ENCODE results near the gene TESMIN. TPM values are rescaled to one million over a fixed set of nuclear protein-coding genes. Genes with fewer than 3 reads are reported as not detected.

TESMIN gene
- total RNA-seq, 1 donor from 2014 or later = 8.1 TPM

GRCh38 chr11:68792400-68792966, 41.2 kb upstream of the TESMIN start:
- no peaks in the 10 kb centered on the region for H3K79me2 ChIP-seq (ENCODE audit: low read depth)
- H3K4me1 ChIP-seq = no peaks in the 10 kb centered on the region
- H3F3A ChIP-seq (ENCODE audit: low read depth) = no peaks in the 10 kb centered on the region
- Mint-ChIP-seq H3K4me3 (no peak overlapping the region), H3K27me3 (ENCODE audit: insufficient read depth, low read depth) (peaks cover 5% of the 10 kb centered on the region), H3K9me3 (no peaks in the 10 kb centered on the region), H3K4me1 (no peaks in the 10 kb centered on the region), H3K27ac (no peak overlapping the region), H3K36me3 (no peaks in the 10 kb centered on the region)
- H3K4me3 ChIP-seq = no peak overlapping the region
- no peaks in the 10 kb centered on the region for H3K9me3 ChIP-seq (ENCODE audit: low read depth)
- H2AFZ ChIP-seq (replicated peaks) = no peak overlapping the region
- H4K20me1 ChIP-seq (ENCODE audit: low read depth) = no peaks in the 10 kb centered on the region
- no peak overlapping the region for H3K27ac ChIP-seq
- TF ChIP-seq EZH2 (IDR thresholded peaks at IDR 0.05) (no peak), EZH2phosphoT487 (IDR thresholded peaks at IDR 0.05) (no peak)
- TF ChIP-seq, protein P1, sequence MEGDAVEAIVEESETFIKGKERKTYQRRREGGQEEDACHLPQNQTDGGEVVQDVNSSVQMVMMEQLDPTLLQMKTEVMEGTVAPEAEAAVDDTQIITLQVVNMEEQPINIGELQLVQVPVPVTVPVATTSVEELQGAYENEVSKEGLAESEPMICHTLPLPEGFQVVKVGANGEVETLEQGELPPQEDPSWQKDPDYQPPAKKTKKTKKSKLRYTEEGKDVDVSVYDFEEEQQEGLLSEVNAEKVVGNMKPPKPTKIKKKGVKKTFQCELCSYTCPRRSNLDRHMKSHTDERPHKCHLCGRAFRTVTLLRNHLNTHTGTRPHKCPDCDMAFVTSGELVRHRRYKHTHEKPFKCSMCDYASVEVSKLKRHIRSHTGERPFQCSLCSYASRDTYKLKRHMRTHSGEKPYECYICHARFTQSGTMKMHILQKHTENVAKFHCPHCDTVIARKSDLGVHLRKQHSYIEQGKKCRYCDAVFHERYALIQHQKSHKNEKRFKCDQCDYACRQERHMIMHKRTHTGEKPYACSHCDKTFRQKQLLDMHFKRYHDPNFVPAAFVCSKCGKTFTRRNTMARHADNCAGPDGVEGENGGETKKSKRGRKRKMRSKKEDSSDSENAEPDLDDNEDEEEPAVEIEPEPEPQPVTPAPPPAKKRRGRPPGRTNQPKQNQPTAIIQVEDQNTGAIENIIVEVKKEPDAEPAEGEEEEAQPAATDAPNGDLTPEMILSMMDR (IDR thresholded peaks at IDR 0.05) = no peak
- H3K36me3 ChIP-seq = no peaks in the 10 kb centered on the region
- H3K9ac ChIP-seq = no peak overlapping the region
- H3K4me2 ChIP-seq = no peak overlapping the region
- DNase-seq (ENCODE audit: low spot score) = no peak
- no peaks in the 10 kb centered on the region for H3K27me3 ChIP-seq

GRCh38 chr11:68784653-68785052, 33.3 kb upstream of the TESMIN start:
- H3K79me2 ChIP-seq (ENCODE audit: low read depth) = no peaks in the 10 kb centered on the region
- no peaks in the 10 kb centered on the region for H3K9me3 ChIP-seq (ENCODE audit: low read depth)
- TF ChIP-seq EZH2 (IDR thresholded peaks at IDR 0.05) (no peak), EZH2phosphoT487 (IDR thresholded peaks at IDR 0.05) (no peak)
- TF ChIP-seq, protein P1 (IDR thresholded peaks at IDR 0.05) = no peak
- no peaks in the 10 kb centered on the region for H3K4me1 Mint-ChIP-seq
- H3K36me3 Mint-ChIP-seq = no peaks in the 10 kb centered on the region
- DNase-seq (ENCODE audit: low spot score) = no peak
- H3K9ac ChIP-seq = no peak overlapping the region
- no peaks in the 10 kb centered on the region for H3K36me3 ChIP-seq
- no peak overlapping the region for H3K27ac ChIP-seq
- no peak overlapping the region for H3K4me2 ChIP-seq
- H2AFZ ChIP-seq (replicated peaks) = no peak overlapping the region
- H3K9me3 Mint-ChIP-seq = no peaks in the 10 kb centered on the region
- H3K4me3 Mint-ChIP-seq = no peak overlapping the region
- H3K27ac Mint-ChIP-seq = no peak overlapping the region
- no peak overlapping the region for H3K4me3 ChIP-seq
- H3K27me3 Mint-ChIP-seq (ENCODE audit: insufficient read depth, low read depth) = peaks cover 9% of the 10 kb centered on the region
- no peaks in the 10 kb centered on the region for H3K27me3 ChIP-seq
- H3F3A ChIP-seq (ENCODE audit: low read depth) = no peaks in the 10 kb centered on the region
- H4K20me1 ChIP-seq (ENCODE audit: low read depth) = no peaks in the 10 kb centered on the region
- no peaks in the 10 kb centered on the region for H3K4me1 ChIP-seq

DNA sequence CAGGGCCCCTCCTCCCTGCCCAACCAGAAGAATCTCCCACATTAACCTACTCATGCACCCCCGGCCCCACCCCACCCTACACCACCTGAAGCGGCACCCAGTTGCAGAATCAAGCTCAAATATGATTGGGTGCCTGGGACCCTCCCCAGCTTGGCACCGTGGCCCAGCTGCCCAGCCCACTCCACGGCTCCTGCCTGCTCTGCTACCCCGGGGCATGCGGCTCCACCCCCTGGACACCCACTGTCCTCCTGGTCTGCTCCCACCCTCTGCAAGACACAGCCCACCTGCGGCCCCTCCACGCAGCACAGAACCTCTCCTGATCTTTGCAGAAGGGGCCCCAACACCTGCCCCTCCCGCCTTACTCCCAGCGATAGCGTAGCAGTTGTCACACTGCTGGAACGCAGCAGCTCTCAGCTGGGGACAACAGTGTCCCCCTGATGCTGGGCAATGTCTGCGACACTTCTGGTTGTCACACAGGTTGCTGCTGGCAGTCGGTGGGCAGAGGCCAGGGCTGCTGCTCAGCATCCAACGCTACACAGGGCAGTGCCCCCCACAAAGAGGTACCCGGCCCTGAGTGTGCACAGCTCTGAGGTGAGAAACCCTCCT, 32.0 kb upstream of the TESMIN start:
- H3K4me3 Mint-ChIP-seq = no peak overlapping the region
- H3K27me3 ChIP-seq = no peaks in the 10 kb centered on the region
- H3K4me1 ChIP-seq = no peaks in the 10 kb centered on the region
- no peaks in the 10 kb centered on the region for H3K36me3 ChIP-seq
- H3K36me3 Mint-ChIP-seq = no peaks in the 10 kb centered on the region
- no peaks in the 10 kb centered on the region for H4K20me1 ChIP-seq (ENCODE audit: low read depth)
- DNase-seq (ENCODE audit: low spot score) = no peak
- no peak overlapping the region for H3K4me2 ChIP-seq
- H3K4me1 Mint-ChIP-seq = peaks cover 2% of the 10 kb centered on the region
- H3K9me3 ChIP-seq (ENCODE audit: low read depth) = no peaks in the 10 kb centered on the region
- no peaks in the 10 kb centered on the region for H3K9me3 Mint-ChIP-seq
- no peak overlapping the region for H3K9ac ChIP-seq
- no peak overlapping the region for H2AFZ ChIP-seq (replicated peaks)
- peaks cover 9% of the 10 kb centered on the region for H3K27me3 Mint-ChIP-seq (ENCODE audit: insufficient read depth, low read depth)
- no peak for TF ChIP-seq EZH2 (IDR thresholded peaks at IDR 0.05)
- TF ChIP-seq EZH2phosphoT487 (IDR thresholded peaks at IDR 0.05) = no peak
- TF ChIP-seq, protein P1 (IDR thresholded peaks at IDR 0.05) = no peak
- H3K27ac ChIP-seq = no peak overlapping the region
- no peaks in the 10 kb centered on the region for H3F3A ChIP-seq (ENCODE audit: low read depth)
- H3K79me2 ChIP-seq (ENCODE audit: low read depth) = no peaks in the 10 kb centered on the region
- no peak overlapping the region for H3K27ac Mint-ChIP-seq
- no peak overlapping the region for H3K4me3 ChIP-seq
